ENCODE data around the gene SNX10. TPM values are rescaled to one million over a fixed set of nuclear protein-coding genes. Genes with fewer than 3 reads are reported as not detected.
"Not testable (repeated sequence)": the region's sequence is repeated elsewhere in the genome, so short reads cannot be mapped to it uniquely, and the experiment has no call there.

The SNX10 gene
- 8.4 and 9.4 TPM in 2 replicates for total RNA-seq

GRCh38 chr7:26291699-26292538 lies at the start of gene SNX10:
TSS of gene SNX10 (plus strand) at chr7:26291862. CDS start at chr7:26346443, 54,581 bp downstream.
- peak; percentile 43 for DNase-seq

GRCh38 chr7:26245150-26245549 lies 46.5 kb upstream of the SNX10 start:
- no peak for DNase-seq

- DNase-seq: no peak
Observed at GRCh38 chr7:26250239-26250638, 41.4 kb upstream of the SNX10 start.

- DNase-seq: not testable (repeated sequence)
Observed at GRCh38 chr7:26261866-26262265, 29.8 kb upstream of the SNX10 start.

GRCh38 chr7:26265065-26265464 lies 26.6 kb upstream of the SNX10 start:
- no peak for DNase-seq

- no peak for DNase-seq
Observed at GRCh38 chr7:26265499-26266075, 26.1 kb upstream of the SNX10 start.

GRCh38 chr7:26267601-26268166 lies 24.0 kb upstream of the SNX10 start:
- DNase-seq: no peak

- no peak for DNase-seq
Observed at GRCh38 chr7:26275213-26275612, 16.4 kb upstream of the SNX10 start.

- peak; percentile 26 for DNase-seq
Observed at GRCh38 chr7:26278770-26279169, 12.9 kb upstream of the SNX10 start.

GRCh38 chr7:26279405-26279804 lies 12.3 kb upstream of the SNX10 start:
- no peak for DNase-seq

- no peak for DNase-seq
Observed at GRCh38 chr7:26280097-26280496, 11.6 kb upstream of the SNX10 start.

GRCh38 chr7:26280723-26281122 lies 10.9 kb upstream of the SNX10 start:
- DNase-seq: no peak

GRCh38 chr7:26284477-26284876 lies 7.2 kb upstream of the SNX10 start:
- DNase-seq: no peak

GRCh38 chr7:26284995-26285632 lies 6.5 kb upstream of the SNX10 start:
- peak; percentile 23 for DNase-seq

- no peak for DNase-seq
Observed at GRCh38 chr7:26286157-26286556, 5.5 kb upstream of the SNX10 start.

- DNase-seq: not testable (repeated sequence)
Observed at GRCh38 chr7:26288126-26288525, 3.5 kb upstream of the SNX10 start.

- DNase-seq: no peak
Observed at GRCh38 chr7:26291251-26291650, 411 bp upstream of the SNX10 start.

- no peak for DNase-seq
Observed at GRCh38 chr7:26292768-26293560, 1.3 kb downstream of the SNX10 start.

GRCh38 chr7:26293569-26294308 lies 2.1 kb downstream of the SNX10 start:
- no peak for DNase-seq

GRCh38 chr7:26295015-26295414 lies 3.4 kb downstream of the SNX10 start:
- DNase-seq: no peak

- no peak for DNase-seq
Observed at GRCh38 chr7:26295586-26295985, 3.9 kb downstream of the SNX10 start.
